Testis (tissue), 2 donors: ENCODE results near the gene SNIP1.

Experiments used
- CTCF ChIP-seq, 3 experiments: fragments of 450-650 bp in 2 of 3; fragments of 200-600 bp in 1 of 3; sonication (generic) in 1 of 3; IDR thresholded peaks; one replicate each; pipeline ENCODE4 v1.5.1; 2016 to 2019; ENCODE audit warnings: antibody characterized with exemption in 3 of 3, mild to moderate bottlenecking in 2 of 3, moderate library complexity in 1 of 3
- POLR2A ChIP-seq: fragments of 450-650 bp; IDR thresholded peaks from one replicate; pipeline ENCODE4 v1.6.1; 2017; ENCODE audit warnings: antibody characterized with exemption, mild to moderate bottlenecking, moderate library complexity

- TF ChIP-seq POLR2A = no peak
- no peak for TF ChIP-seq CTCF (IDR thresholded peaks at IDR 0.05)
Measured at GRCh38 chr1:37497832-37498231, 56.3 kb downstream of the SNIP1 start.
